LHCN-M2 (cell line): Measurements from ENCODE around the gene TBCE. TPM values are rescaled to one million over a fixed set of nuclear protein-coding genes. Genes with fewer than 3 reads are reported as not detected.

ENCODE experiments used
- DNase-seq: peaks from one replicate; pipeline ENCODE4 v3.0.0-alpha.2; 2012; ENCODE audit warnings: low read depth
- polyA plus RNA-seq: library from polyadenylated mRNA; unstranded; fragments of >200 nt; gene quantifications from one replicate; pipeline ENCODE4 v1.2.1, GENCODE V29; 2012; ENCODE audit warnings: missing spikeins
- total RNA-seq: library from RNA; depleted of rRNA; stranded (reverse); fragments of >200 nt; gene quantifications from 2 replicates; pipeline ENCODE4 v1.2.3, GENCODE V29; 2014; rRNA removed

Gene TBCE
- total RNA-seq = 21.8 and 22.4 TPM in 2 replicates
- polyA plus RNA-seq = 30.1 TPM

DNA sequence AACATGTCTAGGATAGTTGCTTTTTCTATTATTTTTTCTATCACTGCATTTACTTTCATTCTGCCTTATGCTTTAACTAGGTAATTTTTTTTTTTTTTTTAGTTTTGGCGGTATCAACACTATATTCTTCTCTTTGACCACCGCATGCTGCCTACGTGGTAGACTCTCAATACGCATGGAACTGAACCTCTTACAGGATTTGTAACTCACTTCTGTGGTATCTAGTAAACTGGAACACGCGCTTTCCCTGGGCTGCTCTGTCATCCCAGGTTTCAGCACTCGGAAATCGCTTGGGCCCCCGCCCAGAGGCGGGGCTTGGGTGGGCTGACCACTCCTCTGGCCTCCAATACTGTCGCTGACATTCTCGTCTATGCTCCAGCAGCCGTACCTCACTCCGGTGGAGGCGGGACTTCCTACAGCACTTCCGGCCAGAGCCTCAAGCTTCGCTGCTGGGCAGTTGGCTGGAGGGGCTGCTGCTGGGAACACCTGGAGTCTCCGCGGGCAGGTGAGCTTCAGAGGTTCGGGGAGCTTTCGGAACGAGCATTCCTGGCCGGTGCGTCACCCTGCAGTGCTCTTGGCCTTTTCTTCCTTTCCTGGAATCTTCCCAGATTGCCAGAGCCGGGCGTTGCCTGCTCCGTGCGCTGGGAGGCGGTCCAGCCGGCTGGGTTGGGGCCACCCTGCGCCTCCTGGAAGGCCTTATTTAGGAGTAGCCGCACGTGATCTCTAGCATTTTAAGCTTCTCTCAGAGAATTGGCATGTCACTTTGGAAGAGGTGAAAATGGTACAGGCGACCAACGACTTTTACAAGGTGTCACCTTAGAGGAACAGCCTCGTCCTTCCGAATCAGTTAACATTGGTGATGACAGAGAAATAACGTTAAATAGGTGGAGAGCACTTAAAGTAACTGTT lies at the start of gene TBCE:
Gene TBCE (plus strand): TSS at position 428 of the 909 bp plus-strand sequence. CDS start 12,623 bp downstream, outside the sequence.
- DNase-seq = peak; percentile 95

GRCh38 chr1:235319255-235319654 lies 48.0 kb upstream of the TBCE start:
- no peak for DNase-seq

- no peak for DNase-seq
These were observed 46.6 kb upstream of the TBCE start for GRCh38 chr1:235320521-235321179.

- DNase-seq = no peak
These were observed 42.9 kb upstream of the TBCE start for GRCh38 chr1:235324296-235324695.

GRCh38 chr1:235325139-235325538 lies 42.1 kb upstream of the TBCE start:
- DNase-seq = no peak

GRCh38 chr1:235325854-235326253 lies 41.4 kb upstream of the TBCE start:
- no peak for DNase-seq

DNA sequence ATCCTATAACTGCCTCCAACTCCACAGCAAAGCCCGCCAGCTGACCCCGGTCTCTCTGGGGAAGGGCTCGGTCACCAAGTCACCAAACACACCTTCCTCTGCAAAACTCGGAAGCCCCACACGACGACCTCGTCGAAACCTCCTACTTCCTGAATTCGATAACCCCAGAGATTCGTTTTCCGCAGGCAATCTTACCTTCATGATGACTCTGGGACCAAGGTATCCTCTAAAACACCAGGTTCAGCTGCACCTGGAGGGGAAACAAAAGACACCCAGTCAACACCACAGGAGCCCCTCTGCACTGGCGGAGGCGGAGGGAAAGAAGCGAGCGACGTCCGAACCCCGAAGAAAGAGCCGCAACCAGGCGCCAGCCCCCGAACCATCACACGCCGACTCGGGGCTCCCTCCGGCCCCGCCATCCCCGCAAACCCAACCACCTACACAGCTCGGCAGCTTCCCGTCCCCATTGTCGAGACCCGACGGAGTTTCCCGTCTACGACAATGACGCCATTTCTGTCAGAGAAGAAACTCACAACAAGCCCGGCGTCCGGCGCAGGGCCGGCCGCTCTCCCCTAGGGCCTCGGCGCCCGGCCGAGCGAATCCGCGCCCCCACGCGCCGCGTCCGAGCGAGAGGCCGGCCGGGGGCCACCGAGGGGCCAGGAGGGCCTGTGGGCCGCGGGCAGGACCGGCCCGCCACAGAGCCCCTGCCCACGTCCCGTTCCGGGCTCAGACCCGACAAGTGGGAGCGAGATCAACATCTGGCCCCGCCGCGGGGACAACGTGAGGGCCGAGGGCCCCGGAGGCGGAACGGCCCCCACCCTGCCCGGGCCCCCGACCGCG lies 40.3 kb upstream of the TBCE start:
- peak; percentile 29 for DNase-seq

- DNase-seq = no peak
These were observed 39.5 kb upstream of the TBCE start, which contains the start of gene ARID4B for GRCh38 chr1:235327559-235328270. Gene ARID4B, minus strand, starts transcription at chr1:235328179. Its CDS starts 1,260 bp downstream, at chr1:235326919.

GRCh38 chr1:235328271-235329138 lies 38.7 kb upstream of the TBCE start, which contains the start of gene GGPS1:
Gene GGPS1, plus strand, starts transcription at chr1:235328570. Its CDS starts 6,695 bp downstream, at chr1:235335265.
- DNase-seq = peak; percentile 100

GRCh38 chr1:235329139-235329902 lies 37.9 kb upstream of the TBCE start:
- DNase-seq = peak; percentile 47

DNA sequence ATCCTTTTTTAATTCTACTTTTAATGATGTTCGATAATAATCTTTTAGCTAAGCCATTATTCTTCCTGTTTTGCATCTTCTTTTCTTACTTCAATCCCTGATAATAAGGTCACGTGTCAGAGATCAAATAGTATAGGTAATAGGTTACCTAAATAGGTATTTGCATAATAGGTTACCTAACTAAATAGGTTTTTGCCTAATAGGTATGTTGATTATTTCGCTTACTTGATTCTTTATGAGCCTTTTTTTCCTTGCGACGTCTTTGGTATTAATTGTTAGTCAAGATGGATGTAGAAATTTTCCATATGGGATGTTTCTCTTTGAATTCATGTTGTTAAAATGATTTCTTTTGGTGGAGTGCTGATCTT lies 36.3 kb upstream of the TBCE start:
- DNase-seq = no peak

- DNase-seq = no peak
These were observed 35.8 kb upstream of the TBCE start for GRCh38 chr1:235331401-235331800.

DNA sequence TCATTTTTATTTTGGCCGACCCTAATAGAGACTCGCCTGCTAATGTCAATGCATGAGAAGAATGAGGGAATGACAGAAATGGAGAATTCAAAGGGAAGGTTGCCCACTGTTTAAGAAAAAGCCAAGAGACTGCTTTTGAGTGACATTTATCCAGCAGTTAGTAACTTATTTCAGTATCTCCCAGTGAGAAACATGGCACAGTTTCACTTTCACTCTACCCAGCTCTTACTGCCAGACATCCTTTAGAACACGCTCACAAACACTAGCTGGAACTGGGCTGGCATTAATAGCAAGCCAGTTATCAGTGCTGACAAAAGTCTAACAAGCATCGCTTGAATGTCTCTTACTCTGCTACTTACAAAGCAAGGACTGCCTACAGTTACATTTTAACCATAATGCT lies 30.3 kb upstream of the TBCE start:
- peak; percentile 11 for DNase-seq

DNA sequence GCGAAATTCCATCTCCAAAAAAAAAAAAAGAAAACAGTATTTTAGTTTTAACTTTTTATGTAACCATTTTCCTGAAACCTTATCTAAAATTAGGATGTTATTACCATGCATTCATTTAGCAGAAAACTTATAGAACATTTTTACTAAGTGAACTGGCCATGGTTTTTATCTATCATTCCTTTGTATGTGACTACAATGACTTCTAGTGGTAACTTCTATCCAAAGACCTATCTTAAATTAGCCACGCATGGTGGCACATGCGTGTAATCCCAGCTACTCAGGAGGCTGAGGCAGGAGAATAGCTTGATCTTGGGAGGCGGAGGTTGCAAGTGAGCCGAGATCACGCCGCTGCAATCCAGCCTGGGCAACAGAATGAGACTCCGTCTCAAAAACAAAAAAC lies 27.5 kb upstream of the TBCE start:
- no peak for DNase-seq

DNA sequence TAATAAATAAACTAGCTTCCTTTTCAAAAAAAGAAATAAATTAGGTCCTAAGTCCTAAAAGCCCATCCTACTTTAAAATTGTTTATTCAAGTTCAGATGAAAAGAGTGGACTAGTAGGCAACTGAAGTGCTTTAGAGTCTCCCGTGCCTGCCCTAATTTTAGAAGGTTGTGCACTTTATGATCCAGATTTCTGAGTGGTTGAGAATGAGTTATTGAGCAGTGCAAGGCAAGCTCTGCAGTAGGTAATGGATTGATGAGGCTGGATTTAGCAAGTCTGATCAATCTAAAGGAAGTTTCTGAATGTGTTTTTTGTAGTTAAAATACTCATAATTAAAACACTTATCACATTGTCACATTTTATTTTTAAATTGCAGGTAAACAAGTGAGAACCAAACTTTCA lies 25.9 kb upstream of the TBCE start:
- no peak for DNase-seq

- DNase-seq = no peak
These were observed 25.2 kb upstream of the TBCE start for GRCh38 chr1:235342039-235342438.

GRCh38 chr1:235342471-235342870 lies 24.8 kb upstream of the TBCE start:
- no peak for DNase-seq

DNA sequence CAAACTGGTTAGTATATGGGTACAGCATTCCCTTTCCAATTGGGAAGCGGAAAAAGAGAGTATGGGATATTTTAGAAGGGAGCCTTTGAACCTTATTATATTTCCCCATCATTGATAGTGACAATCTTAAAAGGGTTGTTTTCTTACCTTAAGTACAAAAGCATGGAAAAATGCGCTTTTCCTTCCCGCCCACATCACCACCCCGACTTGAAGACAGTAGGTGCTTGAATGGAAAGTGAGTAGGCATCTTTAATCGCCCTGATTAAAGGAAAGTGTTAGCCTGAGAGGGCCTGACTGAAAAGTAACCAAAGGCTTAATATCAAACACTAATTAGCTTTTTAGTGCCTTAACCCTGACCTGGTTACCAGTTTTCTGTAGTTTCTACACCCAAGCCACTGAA lies 23.5 kb upstream of the TBCE start:
- no peak for DNase-seq

GRCh38 chr1:235351441-235351840 lies 15.8 kb upstream of the TBCE start:
- DNase-seq = no peak
